Measurements from ENCODE around the gene PRKAR2A. TPM values are rescaled to one million over a fixed set of nuclear protein-coding genes. Genes with fewer than 3 reads are reported as not detected.

The PRKAR2A gene
- polyA plus RNA-seq, 1 donor from 2014 or later: 26.1 TPM

DNA sequence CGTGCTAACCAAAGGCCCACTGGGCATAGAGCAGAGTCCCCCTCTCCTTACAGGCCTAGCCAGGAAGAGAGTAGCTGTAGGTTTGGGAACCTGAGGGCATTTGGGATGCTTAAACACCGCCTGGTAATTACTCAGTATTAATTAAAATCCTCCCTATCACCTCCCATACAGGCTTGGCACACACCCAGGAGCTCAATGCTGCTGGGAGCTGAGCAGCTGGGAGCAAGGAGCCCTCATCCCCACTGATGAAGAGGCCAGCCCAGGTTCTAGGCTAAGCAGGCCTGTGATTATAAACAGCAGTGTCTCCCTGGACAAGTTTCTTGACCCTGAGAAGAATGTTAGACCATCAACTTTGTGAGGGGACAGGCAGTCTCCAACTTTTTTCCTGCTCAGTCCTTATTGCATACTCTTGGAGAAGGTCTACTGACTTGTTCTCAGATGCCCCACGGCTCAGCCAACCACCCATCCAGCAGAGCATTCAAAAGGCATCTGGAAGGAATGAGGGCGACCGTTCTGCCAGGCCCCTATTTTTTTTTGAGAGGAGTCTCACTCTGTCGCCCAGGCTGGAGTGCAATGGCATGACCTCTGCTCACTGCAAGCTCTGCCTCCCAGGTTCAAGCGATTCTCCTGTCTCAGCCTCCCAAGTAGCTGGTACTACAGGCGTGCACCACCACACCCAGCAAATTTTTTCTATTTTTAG, 1.3 kb upstream of the PRKAR2A start:
- peaks cover 9% of the 10 kb centered on the region for H3K79me2 ChIP-seq (replicated peaks; ENCODE audit: insufficient read depth, low read length)
- no peak overlapping the region for H3K9ac ChIP-seq (ENCODE audit: low read length)
- no peak overlapping the region for H3K4me2 ChIP-seq (ENCODE audit: low read length)
- H4K20me1 ChIP-seq (ENCODE audit: insufficient read depth): no peaks in the 10 kb centered on the region
- H3K27me3 ChIP-seq (ENCODE audit: insufficient read depth, low read depth, low read length): no peaks in the 10 kb centered on the region
- H3F3A ChIP-seq (ENCODE audit: insufficient read depth, low read length, poor library complexity, severe bottlenecking): no peaks in the 10 kb centered on the region
- no peaks in the 10 kb centered on the region for H3K9me2 ChIP-seq (ENCODE audit: insufficient read depth, low read length)
- H3K9me3 ChIP-seq (ENCODE audit: low read length): no peaks in the 10 kb centered on the region
- peak overlapping the region; percentile 85 for H3K4me3 ChIP-seq (ENCODE audit: low read length)
- H3K36me3 ChIP-seq (ENCODE audit: insufficient read depth, low read length): no peaks in the 10 kb centered on the region
- no peak for TF ChIP-seq EZH2 (IDR thresholded peaks at IDR 0.05; ENCODE audit: borderline replicate concordance, insufficient read depth, low read length, poor library complexity, severe bottlenecking)
- TF ChIP-seq TAF1 (IDR thresholded peaks at IDR 0.05; ENCODE audit: low read depth): no peak
- no peak for TF ChIP-seq SMC3 (conservative IDR thresholded peaks at IDR 0.05; ENCODE audit: poor library complexity)
- TF ChIP-seq, protein P1, sequence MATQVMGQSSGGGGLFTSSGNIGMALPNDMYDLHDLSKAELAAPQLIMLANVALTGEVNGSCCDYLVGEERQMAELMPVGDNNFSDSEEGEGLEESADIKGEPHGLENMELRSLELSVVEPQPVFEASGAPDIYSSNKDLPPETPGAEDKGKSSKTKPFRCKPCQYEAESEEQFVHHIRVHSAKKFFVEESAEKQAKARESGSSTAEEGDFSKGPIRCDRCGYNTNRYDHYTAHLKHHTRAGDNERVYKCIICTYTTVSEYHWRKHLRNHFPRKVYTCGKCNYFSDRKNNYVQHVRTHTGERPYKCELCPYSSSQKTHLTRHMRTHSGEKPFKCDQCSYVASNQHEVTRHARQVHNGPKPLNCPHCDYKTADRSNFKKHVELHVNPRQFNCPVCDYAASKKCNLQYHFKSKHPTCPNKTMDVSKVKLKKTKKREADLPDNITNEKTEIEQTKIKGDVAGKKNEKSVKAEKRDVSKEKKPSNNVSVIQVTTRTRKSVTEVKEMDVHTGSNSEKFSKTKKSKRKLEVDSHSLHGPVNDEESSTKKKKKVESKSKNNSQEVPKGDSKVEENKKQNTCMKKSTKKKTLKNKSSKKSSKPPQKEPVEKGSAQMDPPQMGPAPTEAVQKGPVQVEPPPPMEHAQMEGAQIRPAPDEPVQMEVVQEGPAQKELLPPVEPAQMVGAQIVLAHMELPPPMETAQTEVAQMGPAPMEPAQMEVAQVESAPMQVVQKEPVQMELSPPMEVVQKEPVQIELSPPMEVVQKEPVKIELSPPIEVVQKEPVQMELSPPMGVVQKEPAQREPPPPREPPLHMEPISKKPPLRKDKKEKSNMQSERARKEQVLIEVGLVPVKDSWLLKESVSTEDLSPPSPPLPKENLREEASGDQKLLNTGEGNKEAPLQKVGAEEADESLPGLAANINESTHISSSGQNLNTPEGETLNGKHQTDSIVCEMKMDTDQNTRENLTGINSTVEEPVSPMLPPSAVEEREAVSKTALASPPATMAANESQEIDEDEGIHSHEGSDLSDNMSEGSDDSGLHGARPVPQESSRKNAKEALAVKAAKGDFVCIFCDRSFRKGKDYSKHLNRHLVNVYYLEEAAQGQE (IDR thresholded peaks at IDR 0.05; ENCODE audit: borderline replicate concordance): no peak
- no peak for TF ChIP-seq POLR2AphosphoS5 (IDR thresholded peaks at IDR 0.05)
- TF ChIP-seq EP300 (conservative IDR thresholded peaks at IDR 0.05; ENCODE audit: poor library complexity, severe bottlenecking): no peak
- TF ChIP-seq MXI1 (conservative IDR thresholded peaks at IDR 0.05; ENCODE audit: poor library complexity, severe bottlenecking): no peak
- no peak for TF ChIP-seq RAD21 (conservative IDR thresholded peaks at IDR 0.05)
- TF ChIP-seq, protein P2, sequence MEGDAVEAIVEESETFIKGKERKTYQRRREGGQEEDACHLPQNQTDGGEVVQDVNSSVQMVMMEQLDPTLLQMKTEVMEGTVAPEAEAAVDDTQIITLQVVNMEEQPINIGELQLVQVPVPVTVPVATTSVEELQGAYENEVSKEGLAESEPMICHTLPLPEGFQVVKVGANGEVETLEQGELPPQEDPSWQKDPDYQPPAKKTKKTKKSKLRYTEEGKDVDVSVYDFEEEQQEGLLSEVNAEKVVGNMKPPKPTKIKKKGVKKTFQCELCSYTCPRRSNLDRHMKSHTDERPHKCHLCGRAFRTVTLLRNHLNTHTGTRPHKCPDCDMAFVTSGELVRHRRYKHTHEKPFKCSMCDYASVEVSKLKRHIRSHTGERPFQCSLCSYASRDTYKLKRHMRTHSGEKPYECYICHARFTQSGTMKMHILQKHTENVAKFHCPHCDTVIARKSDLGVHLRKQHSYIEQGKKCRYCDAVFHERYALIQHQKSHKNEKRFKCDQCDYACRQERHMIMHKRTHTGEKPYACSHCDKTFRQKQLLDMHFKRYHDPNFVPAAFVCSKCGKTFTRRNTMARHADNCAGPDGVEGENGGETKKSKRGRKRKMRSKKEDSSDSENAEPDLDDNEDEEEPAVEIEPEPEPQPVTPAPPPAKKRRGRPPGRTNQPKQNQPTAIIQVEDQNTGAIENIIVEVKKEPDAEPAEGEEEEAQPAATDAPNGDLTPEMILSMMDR (IDR thresholded peaks at IDR 0.05; ENCODE audit: poor library complexity, severe bottlenecking): no peak
- H2AFZ ChIP-seq (ENCODE audit: low read depth, low read length): no peak overlapping the region
- H3K27ac ChIP-seq (ENCODE audit: low read length): no peak overlapping the region

DNA sequence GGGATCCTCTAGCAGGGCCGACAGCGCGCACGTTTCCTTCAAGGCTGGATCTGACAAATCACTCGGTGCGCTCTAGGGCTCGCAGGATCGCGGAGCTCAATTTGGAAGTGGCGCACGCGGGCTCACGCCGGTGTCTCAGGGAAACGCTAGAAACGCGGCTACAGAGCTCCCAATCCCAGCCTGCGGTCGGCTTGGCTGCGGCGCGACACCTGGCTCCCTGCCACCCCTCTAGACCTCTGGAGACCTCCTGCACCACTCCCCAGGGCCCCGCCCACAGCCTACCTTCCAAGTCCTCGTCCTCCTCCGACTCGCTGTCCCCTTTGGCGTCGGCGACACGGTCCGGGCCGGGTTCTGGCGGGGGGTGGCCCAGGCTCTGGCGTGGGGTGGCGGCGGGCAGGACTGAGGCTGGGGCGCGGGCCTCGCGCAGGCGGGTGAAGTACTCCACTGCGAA, 596 bp downstream of the PRKAR2A start:
- H3K36me3 ChIP-seq (ENCODE audit: insufficient read depth, low read length): no peaks in the 10 kb centered on the region
- H3K79me2 ChIP-seq (replicated peaks; ENCODE audit: insufficient read depth, low read length): peaks cover 9% of the 10 kb centered on the region
- H3K27me3 ChIP-seq (ENCODE audit: insufficient read depth, low read depth, low read length): no peaks in the 10 kb centered on the region
- H3K9me2 ChIP-seq (ENCODE audit: insufficient read depth, low read length): no peaks in the 10 kb centered on the region
- H3K4me3 ChIP-seq (ENCODE audit: low read length): peak overlapping the region; percentile 85
- no peaks in the 10 kb centered on the region for H4K20me1 ChIP-seq (ENCODE audit: insufficient read depth)
- H2AFZ ChIP-seq (ENCODE audit: low read depth, low read length): peak overlapping the region; percentile 73
- no peaks in the 10 kb centered on the region for H3F3A ChIP-seq (ENCODE audit: insufficient read depth, low read length, poor library complexity, severe bottlenecking)
- no peaks in the 10 kb centered on the region for H3K9me3 ChIP-seq (ENCODE audit: low read length)
- peak overlapping the region; percentile 46 for H3K4me2 ChIP-seq (ENCODE audit: low read length)
- H3K27ac ChIP-seq (ENCODE audit: low read length): peak overlapping the region; percentile 72
- TF ChIP-seq POLR2AphosphoS5 (IDR thresholded peaks at IDR 0.05) (peak; percentile 43), EZH2 (IDR thresholded peaks at IDR 0.05; ENCODE audit: borderline replicate concordance, insufficient read depth, low read length, poor library complexity, severe bottlenecking) (no peak), TAF1 (IDR thresholded peaks at IDR 0.05; ENCODE audit: low read depth) (no peak), SMC3 (conservative IDR thresholded peaks at IDR 0.05; ENCODE audit: poor library complexity) (no peak), EP300 (conservative IDR thresholded peaks at IDR 0.05; ENCODE audit: poor library complexity, severe bottlenecking) (no peak), RAD21 (conservative IDR thresholded peaks at IDR 0.05) (no peak), MXI1 (conservative IDR thresholded peaks at IDR 0.05; ENCODE audit: poor library complexity, severe bottlenecking) (peak; percentile 65)
- TF ChIP-seq, protein P2 (IDR thresholded peaks at IDR 0.05; ENCODE audit: poor library complexity, severe bottlenecking): no peak
- TF ChIP-seq, protein P1 (IDR thresholded peaks at IDR 0.05; ENCODE audit: borderline replicate concordance): no peak
- peak overlapping the region; percentile 79 for H3K9ac ChIP-seq (ENCODE audit: low read length)
